Kidney tubule cell (primary cell): ENCODE results near the gene SLC22A15.

Source experiments
- DNase-seq: peaks from one replicate; pipeline ENCODE4 v3.0.0-alpha.2; 2018; ENCODE audit warnings: low spot score

Gene SLC22A15

DNA sequence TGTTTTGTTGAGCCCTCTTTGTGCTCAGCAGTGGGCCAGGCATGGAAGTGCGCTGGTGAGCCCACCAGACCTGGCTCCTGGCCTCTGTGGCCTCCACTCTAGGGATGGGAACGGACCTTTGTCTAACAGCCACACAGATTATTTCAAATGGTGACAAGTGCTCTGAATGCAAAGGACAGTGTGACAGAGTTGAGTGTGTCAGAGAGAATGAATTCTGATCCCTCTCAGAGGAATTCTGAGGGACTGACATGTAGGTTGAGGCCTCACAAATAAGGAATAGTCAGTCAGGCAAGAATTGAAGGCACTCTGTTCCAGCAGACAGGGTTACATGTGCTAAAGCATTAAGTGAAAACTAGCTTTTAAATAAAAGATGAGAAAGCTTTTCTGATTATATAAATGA is 123.6 kb downstream of the SLC22A15 start:
- no peak for DNase-seq

- no peak for DNase-seq
Measured at GRCh38 chr1:116104667-116105066, 128.4 kb downstream of the SLC22A15 start.

GRCh38 chr1:116105996-116106395 is 129.7 kb downstream of the SLC22A15 start:
- DNase-seq, result peak; percentile 14

GRCh38 chr1:116106646-116107045 is 130.3 kb downstream of the SLC22A15 start:
- DNase-seq, result peak; percentile 34

- DNase-seq, result no peak
Measured at GRCh38 chr1:116107371-116107770, 131.1 kb downstream of the SLC22A15 start.

DNA sequence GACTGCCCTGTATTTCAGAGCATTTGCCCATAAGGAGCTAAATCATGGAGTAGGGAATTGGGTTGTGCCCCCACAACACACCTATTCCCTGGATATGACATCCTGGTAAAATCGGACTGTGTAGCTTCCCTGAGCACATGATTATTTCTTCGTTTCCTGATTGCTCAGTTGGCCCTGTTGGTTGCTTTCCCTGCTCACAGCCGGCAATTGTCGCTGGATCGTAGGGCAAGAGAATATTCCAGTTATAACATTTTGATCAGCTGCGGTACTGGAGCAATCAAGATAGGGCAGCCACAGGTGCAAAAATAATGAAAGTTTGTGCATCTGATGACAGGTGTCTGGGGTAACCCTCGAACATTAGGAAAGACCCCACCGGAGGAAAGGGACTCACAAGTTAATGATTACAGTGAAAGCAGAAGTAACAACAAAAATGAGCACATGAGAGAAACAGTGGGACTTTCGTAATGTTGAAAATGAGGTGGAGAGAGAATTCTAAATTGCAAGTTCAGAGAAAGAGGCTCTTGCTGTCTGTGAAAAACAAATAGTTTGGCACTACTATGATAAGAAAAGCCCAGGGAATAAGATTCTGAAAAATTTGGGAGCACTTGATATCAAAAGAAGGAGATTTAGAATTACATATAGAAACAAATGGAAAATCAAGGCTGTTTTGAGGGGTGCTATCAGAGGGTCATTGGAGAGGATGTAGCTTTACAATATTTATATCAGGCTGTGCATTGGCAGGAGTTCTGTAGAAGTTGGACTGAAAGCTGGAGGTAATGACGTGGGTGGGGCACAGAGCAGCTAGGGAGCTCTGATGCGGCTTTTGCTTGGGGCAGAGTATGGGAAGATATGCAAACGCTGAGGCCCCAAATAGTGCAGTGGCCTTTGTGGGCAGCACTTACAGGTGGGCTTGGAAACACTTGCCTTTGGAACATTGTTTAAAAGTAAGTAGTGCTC is 134.5 kb downstream of the SLC22A15 start, which contains the start of gene MAB21L3:
Gene MAB21L3, plus strand, starts transcription at position 833 of the 957 bp plus-strand sequence. CDS start 1,217 bp downstream, outside the sequence.
- peak; percentile 60 for DNase-seq

- DNase-seq, result peak; percentile 49
Measured at GRCh38 chr1:116111524-116112021, 135.3 kb downstream of the SLC22A15 start.

DNA sequence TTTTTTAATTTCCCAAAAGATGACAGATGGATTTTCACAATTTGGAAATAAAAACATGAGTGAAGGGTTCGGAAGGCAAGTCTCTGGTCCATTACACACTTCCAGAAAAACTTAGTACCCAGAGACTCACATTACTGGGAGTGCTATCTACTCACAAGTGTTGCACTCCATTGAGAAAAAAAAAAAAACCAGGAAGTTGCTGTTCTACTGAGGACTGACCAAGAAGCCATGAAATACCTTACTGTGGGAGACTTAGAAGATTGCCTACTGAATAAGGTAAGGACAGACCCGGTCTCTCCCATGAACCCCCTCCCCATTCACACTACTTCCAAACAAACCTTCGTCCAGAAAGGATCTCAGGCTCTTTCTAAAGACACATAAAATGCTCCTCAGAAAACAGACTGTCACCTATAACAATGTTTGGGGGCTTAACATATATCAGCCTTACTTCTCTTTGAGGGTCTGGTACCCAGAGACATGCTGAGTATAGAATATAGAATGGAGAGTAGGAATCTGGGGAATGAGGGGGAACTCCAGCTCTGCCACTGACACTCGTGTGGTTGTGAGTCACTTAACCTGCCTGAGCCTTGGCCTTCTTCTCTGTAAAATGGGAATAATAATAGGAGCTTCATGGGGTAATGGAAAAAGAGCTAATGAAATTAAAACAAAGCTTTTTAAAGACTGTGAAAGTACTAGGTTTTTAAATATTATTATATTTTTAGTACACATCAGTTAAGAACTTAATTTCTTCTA is 136.3 kb downstream of the SLC22A15 start:
- DNase-seq, result peak; percentile 62

DNA sequence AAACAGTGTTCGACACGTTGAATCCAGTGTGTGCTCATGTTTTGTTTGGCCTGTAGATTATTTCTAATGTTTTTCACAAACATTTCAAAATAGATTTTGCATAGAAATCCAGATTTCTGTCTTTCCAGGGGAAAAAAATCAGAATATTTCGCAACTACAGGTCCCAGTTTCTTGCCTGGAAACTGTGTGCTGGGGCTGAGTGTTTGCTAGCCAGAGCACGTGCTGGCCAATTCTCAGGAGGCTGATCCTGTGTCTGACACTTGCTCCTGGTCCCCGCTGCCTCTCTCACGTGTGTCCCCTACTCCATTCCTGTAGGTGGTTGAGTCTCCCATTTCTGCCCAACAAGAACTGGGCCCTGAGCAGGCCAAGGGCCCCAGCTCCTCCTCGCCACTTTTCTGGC is 137.3 kb downstream of the SLC22A15 start:
- DNase-seq, result no peak

- DNase-seq, result peak; percentile 99
Measured at GRCh38 chr1:116115476-116116439, 139.4 kb downstream of the SLC22A15 start.

- no peak for DNase-seq
Measured at GRCh38 chr1:116118471-116118870, 142.2 kb downstream of the SLC22A15 start.
